Measurements from ENCODE around the gene TCF4.

The TCF4 gene

DNA sequence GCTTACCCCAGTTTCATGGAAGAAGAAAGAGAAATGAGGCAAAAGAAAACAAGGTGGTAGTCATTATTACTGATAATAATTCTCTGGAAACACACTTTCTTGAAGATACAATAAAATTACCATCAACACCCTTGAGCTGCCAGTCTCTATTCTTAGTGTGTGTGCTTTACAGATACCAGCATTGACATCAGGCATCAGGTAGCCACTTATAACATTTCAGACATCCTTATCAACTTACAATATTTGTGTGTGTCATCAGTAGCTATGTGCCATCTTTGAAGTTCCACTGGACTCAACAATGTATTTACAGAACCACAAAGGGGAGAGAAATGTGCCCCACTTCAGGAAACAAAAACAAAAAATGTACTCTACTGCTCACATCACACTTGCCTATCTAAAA lies 62.1 kb downstream of the TCF4 start:
- Histone ChIP-seq H4K20me1 (ENCODE audit: insufficient read depth, low read length) (no peaks in the 10 kb centered on the region), H3K9me2 (replicated peaks; ENCODE audit: insufficient read depth, low read length) (no peaks in the 10 kb centered on the region), H3F3A (ENCODE audit: insufficient read depth, low read length) (no peaks in the 10 kb centered on the region), H3K4me1 (ENCODE audit: low read length) (no peaks in the 10 kb centered on the region), H3K4me3 (ENCODE audit: low read length) (no peak overlapping the region), H3K9ac (ENCODE audit: low read length) (no peak overlapping the region), H2AFZ (ENCODE audit: low read length) (no peak overlapping the region), H3K9me3 (replicated peaks; ENCODE audit: insufficient read depth, low read length) (no peaks in the 10 kb centered on the region), H3K36me3 (replicated peaks; ENCODE audit: insufficient read depth, low read length) (no peaks in the 10 kb centered on the region), H3K27me3 (replicated peaks; ENCODE audit: insufficient read depth, low read length) (no peaks in the 10 kb centered on the region), H3K79me2 (ENCODE audit: low read length) (no peaks in the 10 kb centered on the region), H3K27ac (ENCODE audit: low read length) (no peak overlapping the region), H3K4me2 (ENCODE audit: low read depth, low read length) (no peak overlapping the region)
- TF ChIP-seq EZH2 (optimal IDR thresholded peaks at IDR 0.05; ENCODE audit: low read depth, low read length) (no peak), EZH2phosphoT487 (IDR thresholded peaks at IDR 0.05; ENCODE audit: low read length) (no peak)
- TF ChIP-seq, protein P1, sequence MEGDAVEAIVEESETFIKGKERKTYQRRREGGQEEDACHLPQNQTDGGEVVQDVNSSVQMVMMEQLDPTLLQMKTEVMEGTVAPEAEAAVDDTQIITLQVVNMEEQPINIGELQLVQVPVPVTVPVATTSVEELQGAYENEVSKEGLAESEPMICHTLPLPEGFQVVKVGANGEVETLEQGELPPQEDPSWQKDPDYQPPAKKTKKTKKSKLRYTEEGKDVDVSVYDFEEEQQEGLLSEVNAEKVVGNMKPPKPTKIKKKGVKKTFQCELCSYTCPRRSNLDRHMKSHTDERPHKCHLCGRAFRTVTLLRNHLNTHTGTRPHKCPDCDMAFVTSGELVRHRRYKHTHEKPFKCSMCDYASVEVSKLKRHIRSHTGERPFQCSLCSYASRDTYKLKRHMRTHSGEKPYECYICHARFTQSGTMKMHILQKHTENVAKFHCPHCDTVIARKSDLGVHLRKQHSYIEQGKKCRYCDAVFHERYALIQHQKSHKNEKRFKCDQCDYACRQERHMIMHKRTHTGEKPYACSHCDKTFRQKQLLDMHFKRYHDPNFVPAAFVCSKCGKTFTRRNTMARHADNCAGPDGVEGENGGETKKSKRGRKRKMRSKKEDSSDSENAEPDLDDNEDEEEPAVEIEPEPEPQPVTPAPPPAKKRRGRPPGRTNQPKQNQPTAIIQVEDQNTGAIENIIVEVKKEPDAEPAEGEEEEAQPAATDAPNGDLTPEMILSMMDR (IDR thresholded peaks at IDR 0.05; ENCODE audit: low read length), result no peak
- no peak for DNase-seq

DNA sequence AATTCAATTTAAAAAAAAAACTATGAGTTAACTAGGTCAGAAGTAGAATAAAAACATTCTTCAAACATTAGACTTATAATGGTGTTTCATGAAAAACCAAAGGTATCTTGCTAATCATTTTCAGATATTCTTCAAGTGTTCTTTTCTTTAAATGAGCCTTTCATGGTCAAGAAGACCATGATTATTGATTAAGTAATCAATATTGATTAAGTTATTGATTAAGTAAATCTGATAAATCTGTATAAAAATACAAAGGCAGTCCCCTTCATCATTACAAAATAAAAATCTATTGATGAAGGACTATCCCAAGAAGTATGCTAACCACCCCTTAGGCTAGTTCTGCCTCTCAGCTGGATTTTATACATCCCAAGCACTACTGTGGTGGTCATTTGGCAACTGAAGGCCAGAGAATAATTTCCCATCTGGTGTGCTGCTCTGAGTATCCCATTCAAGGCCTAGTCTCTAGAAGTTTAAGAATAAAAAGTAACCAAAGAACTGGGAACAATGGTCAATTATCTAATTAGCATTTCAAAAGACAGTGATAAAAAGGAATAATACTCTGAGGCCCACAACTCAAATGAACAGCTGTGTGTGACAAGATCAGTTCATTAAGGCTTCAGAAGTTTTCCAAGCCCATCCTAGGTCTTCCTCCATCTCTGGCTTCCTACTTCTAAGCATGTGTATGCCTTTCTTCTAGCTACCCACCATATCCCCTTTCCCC lies 63.5 kb downstream of the TCF4 start:
- no peaks in the 10 kb centered on the region for H3K9me3 ChIP-seq (replicated peaks; ENCODE audit: insufficient read depth, low read length)
- no peak overlapping the region for H3K9ac ChIP-seq (ENCODE audit: low read length)
- no peaks in the 10 kb centered on the region for H3F3A ChIP-seq (ENCODE audit: insufficient read depth, low read length)
- H3K4me3 ChIP-seq (ENCODE audit: low read length), result no peak overlapping the region
- no peaks in the 10 kb centered on the region for H3K79me2 ChIP-seq (ENCODE audit: low read length)
- no peak overlapping the region for H3K27ac ChIP-seq (ENCODE audit: low read length)
- no peak for DNase-seq
- H3K36me3 ChIP-seq (replicated peaks; ENCODE audit: insufficient read depth, low read length), result no peaks in the 10 kb centered on the region
- H3K4me1 ChIP-seq (ENCODE audit: low read length), result no peaks in the 10 kb centered on the region
- H3K27me3 ChIP-seq (replicated peaks; ENCODE audit: insufficient read depth, low read length), result no peaks in the 10 kb centered on the region
- H2AFZ ChIP-seq (ENCODE audit: low read length), result no peak overlapping the region
- H3K4me2 ChIP-seq (ENCODE audit: low read depth, low read length), result no peak overlapping the region
- TF ChIP-seq, protein P1 (IDR thresholded peaks at IDR 0.05; ENCODE audit: low read length), result no peak
- TF ChIP-seq EZH2phosphoT487 (IDR thresholded peaks at IDR 0.05; ENCODE audit: low read length) (no peak), EZH2 (optimal IDR thresholded peaks at IDR 0.05; ENCODE audit: low read depth, low read length) (no peak)
- no peaks in the 10 kb centered on the region for H3K9me2 ChIP-seq (replicated peaks; ENCODE audit: insufficient read depth, low read length)
- no peaks in the 10 kb centered on the region for H4K20me1 ChIP-seq (ENCODE audit: insufficient read depth, low read length)

DNA sequence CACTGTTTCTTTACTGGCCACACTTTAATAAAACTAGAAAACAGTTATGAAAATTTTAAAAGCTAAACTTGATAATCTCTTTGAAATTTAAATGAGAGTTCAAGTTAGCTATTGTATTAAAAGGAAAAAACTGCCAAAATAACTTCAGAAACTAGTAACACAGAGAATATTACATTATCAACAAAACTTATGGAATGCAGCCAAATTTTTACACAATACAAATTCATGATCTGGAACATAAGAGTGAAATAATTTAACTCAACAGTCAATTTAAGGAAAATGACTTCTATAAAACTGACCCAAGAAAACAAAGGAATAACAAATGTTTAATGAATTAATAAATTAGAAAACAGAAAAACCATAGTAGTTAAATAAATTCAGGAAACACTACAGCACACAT lies 65.0 kb downstream of the TCF4 start:
- Histone ChIP-seq H2AFZ (ENCODE audit: low read length) (no peak overlapping the region), H3K79me2 (ENCODE audit: low read length) (no peaks in the 10 kb centered on the region), H3K9me2 (replicated peaks; ENCODE audit: insufficient read depth, low read length) (no peaks in the 10 kb centered on the region), H3K4me2 (ENCODE audit: low read depth, low read length) (no peak overlapping the region), H3K9ac (ENCODE audit: low read length) (no peak overlapping the region), H4K20me1 (ENCODE audit: insufficient read depth, low read length) (no peaks in the 10 kb centered on the region), H3K4me1 (ENCODE audit: low read length) (no peaks in the 10 kb centered on the region), H3F3A (ENCODE audit: insufficient read depth, low read length) (no peaks in the 10 kb centered on the region), H3K36me3 (replicated peaks; ENCODE audit: insufficient read depth, low read length) (no peaks in the 10 kb centered on the region), H3K27ac (ENCODE audit: low read length) (no peak overlapping the region), H3K4me3 (ENCODE audit: low read length) (no peak overlapping the region), H3K27me3 (replicated peaks; ENCODE audit: insufficient read depth, low read length) (no peaks in the 10 kb centered on the region), H3K9me3 (replicated peaks; ENCODE audit: insufficient read depth, low read length) (no peaks in the 10 kb centered on the region)
- TF ChIP-seq, protein P1 (IDR thresholded peaks at IDR 0.05; ENCODE audit: low read length), result no peak
- TF ChIP-seq EZH2 (optimal IDR thresholded peaks at IDR 0.05; ENCODE audit: low read depth, low read length), result no peak
- TF ChIP-seq EZH2phosphoT487 (IDR thresholded peaks at IDR 0.05; ENCODE audit: low read length), result no peak
- no peak for DNase-seq
